ENCODE measurements around the gene OR6B2.

GRCh38 chr2:240002983-240003382, 27.2 kb downstream of the OR6B2 start:
- TF ChIP-seq, protein P1, sequence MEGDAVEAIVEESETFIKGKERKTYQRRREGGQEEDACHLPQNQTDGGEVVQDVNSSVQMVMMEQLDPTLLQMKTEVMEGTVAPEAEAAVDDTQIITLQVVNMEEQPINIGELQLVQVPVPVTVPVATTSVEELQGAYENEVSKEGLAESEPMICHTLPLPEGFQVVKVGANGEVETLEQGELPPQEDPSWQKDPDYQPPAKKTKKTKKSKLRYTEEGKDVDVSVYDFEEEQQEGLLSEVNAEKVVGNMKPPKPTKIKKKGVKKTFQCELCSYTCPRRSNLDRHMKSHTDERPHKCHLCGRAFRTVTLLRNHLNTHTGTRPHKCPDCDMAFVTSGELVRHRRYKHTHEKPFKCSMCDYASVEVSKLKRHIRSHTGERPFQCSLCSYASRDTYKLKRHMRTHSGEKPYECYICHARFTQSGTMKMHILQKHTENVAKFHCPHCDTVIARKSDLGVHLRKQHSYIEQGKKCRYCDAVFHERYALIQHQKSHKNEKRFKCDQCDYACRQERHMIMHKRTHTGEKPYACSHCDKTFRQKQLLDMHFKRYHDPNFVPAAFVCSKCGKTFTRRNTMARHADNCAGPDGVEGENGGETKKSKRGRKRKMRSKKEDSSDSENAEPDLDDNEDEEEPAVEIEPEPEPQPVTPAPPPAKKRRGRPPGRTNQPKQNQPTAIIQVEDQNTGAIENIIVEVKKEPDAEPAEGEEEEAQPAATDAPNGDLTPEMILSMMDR (conservative IDR thresholded peaks at IDR 0.05; ENCODE audit: low read length): no peak
- TF ChIP-seq EZH2phosphoT487 (IDR thresholded peaks at IDR 0.05; ENCODE audit: borderline replicate concordance): no peak
